GM18508 (cell line): ENCODE data around the gene KDM2A.

Experiments
- ATAC-seq: cut with Tn5 transposase; IDR thresholded peaks from one replicate; pipeline ENCODE4 v1.9.1; 2021; ENCODE audit warnings: moderate number of reproducible peaks; ENCODE audit not compliant: insufficient read depth, unreplicated experiment

Gene KDM2A

DNA sequence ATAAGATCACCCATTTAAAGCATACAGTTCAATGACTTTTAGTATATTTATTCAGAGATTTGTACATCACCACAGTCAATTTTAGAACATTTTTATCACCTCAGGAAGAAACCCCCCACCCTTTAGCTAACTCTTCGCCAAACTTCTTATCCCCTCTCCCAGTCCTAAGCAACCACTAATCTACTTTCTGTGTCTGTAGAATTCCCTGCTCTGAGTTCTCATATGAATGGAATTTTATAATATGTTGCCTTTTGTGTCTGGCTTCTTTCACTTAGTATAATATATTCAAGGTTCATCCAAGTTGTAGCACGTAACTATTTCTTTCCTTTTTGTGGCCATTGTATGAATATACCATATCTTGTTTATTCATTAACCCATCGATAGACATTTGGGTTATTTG lies 173.6 kb downstream of the KDM2A start:
- ATAC-seq: no peak

DNA sequence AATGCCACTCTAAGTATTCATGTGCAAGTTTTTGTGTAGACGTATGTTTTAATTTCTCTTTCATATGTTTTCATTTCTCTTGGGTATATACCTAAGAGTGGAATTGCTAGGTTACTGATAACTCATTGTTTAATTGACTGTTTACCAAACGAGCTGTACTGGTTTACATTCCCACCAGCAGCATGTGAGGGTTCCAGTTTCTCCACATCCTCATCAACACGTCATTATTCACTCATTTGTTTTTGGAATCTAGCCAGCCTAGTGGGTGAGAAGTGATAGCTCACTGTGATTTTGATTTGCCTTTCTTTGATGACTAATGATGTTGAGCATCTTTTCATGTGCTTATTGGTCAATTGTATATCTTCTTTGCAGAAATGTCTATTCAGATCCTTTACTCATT lies 174.0 kb downstream of the KDM2A start:
- no peak for ATAC-seq

DNA sequence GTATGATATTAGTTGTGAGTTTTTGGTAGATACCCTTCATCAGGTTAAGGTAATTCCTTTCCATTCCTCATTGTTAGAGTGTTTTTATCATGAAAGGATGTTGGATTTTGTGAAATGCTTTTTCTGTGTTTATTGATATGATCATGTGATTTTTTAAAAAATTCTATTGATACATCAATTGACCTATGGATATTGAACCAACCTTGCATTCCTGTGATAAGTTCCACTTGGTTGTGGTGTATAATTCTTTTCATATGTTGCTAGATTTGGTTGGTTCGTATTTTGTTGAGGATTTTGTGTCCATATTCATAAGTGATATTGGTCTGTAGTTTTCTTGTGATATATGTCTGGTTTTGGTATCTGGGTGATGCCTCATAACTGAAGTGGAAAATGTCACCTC lies 176.8 kb downstream of the KDM2A start:
- no peak for ATAC-seq

DNA sequence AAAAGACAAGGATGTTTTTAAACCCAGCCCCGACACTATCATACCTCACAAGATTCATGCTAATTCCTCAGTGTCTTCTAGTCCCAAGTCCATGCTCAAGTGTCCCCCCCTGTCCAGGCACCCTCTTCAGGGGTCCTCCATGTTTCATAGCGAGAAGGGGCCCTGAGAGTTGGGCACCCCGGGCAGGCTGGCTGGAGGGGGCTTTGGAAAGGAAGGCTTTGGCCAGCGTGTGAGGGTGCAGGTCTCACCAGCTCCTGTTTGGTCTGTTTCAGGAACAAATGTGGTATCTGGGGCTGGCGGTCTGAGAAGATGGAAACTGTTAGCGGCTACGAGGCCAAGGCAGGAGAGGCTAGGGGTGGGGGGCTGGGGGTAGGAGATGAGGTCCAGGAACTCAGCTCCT lies 179.7 kb downstream of the KDM2A start:
- no peak for ATAC-seq

DNA sequence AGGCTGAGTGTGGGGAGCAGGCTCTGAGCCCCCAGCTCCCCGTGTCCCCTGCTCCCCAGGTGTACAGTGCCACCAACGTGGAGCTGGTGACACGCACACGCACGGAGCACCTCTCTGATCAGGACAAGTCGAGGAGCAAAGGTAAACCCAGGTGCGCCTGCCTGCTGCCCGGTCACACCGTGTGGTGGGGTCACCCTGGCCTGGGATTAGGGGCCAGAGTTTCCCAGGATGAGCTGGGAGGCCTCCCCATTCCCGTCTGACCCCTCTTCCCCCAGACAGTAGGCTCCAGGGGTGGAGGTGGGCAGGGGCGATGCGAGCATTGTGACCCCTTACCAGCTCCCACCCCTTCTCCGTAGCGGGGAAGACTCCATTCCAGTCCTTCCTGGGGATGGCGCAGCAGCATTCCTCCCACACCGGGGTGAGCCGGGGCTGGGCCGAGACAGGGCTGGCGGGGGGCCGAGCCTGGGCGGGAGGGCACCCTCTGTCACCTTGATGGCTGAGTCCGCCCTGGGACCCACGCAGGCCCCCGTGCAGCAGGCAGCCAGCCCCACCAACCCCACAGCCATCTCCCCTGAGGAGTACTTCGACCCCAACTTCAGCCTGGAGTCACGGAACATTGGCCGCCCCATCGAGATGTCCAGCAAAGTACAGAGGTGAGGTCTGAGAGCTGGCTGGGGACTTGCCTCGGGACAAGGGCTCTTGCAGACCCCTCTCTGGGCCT lies 180.6 kb downstream of the KDM2A start:
- no peak for ATAC-seq

DNA sequence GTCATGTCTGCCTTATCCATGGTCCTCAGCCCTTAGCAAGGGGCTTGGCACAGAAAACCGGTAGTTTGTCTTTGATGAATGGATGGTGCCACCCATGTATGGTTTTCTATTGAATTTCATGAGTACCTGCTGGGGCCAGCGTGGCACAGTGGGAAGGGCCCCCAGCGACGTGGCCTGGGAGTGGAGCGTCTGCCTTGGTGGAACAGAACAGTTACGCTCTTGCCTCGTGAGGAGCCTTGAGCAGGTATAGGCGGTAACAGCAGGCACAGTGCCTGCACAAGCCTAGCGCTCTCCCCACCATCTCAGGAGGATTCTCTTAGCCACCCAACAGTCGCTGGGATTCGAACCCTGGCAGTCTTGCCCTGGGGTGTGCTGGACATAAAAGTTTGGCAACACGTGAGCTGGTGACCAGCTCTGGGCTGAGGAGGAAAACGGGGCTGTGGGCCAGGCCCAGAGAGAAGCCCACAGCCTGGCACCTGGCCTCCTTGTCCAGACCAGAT lies 181.2 kb downstream of the KDM2A start:
- ATAC-seq: no peak

DNA sequence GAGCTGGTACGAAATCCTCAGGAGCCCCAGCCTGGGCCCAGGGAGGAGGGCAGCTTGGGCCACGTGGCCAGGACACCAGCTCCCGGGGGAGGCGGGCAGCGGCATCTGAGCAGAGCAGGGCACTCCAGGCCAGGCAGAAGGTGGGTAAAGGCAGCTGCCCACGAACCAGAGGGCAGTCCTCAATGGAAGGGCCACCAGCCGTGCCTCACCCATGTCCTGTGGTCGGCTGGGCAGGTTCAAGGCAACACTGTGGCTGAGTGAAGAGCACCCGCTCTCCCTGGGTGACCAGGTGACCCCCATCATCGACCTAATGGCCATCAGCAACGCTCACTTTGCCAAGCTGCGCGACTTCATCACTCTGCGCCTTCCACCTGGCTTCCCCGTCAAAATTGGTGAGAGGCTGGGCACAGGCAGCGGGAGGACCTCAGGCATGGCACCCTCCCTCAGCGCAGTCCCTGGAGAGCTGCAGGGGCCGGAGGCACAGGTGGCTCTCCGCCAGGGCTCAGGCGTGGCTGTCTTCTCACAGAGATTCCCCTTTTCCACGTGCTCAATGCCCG lies 181.8 kb downstream of the KDM2A start:
- ATAC-seq: no peak

DNA sequence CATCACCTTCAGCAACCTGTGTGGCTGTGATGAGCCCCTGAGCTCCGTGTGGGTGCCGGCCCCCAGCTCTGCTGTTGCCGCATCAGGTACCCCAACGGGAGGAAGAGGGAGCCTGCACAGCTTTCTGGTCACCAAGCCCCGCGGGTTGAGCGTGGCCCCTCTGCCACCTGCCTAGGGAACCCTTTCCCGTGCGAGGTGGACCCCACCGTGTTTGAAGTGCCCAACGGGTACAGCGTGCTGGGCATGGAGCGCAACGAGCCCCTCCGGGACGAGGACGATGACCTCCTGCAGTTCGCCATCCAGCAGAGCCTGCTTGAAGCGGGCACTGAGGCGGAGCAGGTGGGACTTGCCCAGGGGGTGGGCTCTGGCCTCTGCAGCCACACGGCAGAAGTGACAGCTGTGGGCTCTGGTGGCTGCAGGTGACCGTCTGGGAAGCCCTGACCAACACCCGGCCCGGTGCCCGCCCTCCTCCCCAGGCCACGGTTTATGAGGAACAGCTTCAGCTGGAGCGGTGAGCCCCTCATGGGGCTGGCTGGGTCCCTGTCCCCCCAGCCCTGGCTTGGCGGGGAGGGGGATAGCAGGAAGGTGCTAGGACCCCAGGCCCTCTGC lies 182.4 kb downstream of the KDM2A start:
- ATAC-seq: no peak

DNA sequence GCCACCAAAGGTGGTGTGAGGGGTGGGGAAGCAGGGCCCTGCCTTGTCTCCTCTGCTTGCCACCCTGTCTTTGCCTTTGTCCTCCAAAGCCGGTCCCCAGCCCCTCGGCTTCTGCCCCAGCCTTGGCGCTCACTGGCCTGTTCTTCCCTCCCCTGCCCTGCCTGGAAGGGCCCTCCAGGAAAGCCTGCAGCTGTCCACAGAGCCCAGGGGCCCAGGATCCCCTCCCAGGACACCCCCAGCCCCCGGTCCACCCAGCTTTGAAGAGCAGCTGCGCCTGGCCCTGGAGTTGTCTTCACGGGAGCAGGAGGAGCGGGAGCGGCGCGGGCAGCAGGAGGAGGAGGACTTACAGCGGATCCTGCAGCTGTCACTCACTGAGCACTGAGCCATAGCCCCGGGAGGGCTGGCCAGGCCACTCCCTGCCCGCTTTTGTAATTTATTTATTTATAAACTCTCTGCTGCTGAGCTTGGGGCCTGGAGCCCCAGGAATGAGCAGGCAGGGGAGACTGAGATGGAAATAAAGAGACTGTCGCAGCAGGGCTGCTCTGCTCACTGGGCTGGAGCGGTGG lies 183.0 kb downstream of the KDM2A start:
- no peak for ATAC-seq

DNA sequence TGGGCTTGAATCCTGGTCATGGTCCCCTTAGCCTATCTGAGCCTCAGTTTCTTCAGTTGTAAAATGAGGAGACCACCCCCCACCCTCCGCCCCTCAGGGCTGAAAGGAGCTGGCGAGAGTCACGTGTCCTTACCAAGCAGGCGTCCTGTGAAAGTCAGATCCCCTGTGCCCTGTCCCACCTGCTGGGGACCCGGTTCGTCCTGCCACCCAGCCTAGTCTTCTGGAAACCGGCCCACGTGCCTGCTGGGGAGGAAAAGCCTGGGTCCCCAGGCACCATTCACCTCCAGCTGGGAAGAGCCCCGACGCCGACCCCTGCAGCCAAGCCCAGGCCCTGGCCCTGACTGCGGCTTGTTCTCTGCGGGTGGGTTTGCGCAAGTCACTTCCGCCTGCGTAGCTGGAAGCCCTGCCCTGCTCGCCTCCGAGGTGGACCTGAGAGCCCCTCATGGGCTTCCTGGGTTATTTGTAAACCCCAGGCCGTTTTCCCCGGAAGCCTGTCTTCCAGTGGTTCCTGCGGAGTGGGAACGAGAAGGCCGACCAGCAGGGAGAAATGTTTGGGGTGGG lies 183.6 kb downstream of the KDM2A start:
- ATAC-seq: no peak

DNA sequence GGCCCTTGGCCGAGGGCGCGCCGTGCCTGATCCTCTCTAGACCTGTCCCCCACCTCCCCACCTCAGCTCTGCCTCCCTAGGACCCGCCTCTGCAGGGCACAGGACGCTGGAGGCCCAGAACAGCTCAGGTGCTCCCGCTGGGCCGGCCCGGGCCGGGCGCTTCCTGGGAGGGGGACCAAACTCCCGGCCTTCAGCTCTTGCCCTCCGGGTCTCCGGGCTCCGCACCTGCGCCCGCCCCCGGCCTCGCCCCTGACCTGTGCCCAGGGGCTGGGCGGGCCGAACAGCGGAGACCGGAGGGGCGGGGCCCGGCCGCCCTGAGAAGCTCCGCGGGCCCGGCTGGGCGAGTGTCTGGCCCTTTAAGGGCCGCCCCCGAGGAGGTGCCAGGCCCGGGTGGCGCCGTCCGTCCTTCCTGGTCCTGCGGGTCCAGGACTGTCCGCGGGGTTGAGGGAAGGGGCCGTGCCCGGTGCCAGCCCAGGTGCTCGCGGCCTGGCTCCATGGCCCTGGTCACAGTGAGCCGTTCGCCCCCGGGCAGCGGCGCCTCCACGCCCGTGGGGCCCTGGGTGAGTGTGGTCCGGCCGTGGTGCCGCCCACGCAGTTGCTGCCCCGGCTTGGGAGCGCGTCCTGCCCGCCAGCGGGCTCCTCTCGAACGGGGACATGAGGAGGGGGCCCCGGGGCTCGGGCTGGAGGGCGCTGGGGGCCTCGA lies 184.2 kb downstream of the KDM2A start, which contains the start of gene SSH3:
Gene SSH3, plus strand, starts transcription at position 399 of the 703 bp plus-strand sequence. Its CDS starts 96 bp downstream, at position 495.
- ATAC-seq: no peak

DNA sequence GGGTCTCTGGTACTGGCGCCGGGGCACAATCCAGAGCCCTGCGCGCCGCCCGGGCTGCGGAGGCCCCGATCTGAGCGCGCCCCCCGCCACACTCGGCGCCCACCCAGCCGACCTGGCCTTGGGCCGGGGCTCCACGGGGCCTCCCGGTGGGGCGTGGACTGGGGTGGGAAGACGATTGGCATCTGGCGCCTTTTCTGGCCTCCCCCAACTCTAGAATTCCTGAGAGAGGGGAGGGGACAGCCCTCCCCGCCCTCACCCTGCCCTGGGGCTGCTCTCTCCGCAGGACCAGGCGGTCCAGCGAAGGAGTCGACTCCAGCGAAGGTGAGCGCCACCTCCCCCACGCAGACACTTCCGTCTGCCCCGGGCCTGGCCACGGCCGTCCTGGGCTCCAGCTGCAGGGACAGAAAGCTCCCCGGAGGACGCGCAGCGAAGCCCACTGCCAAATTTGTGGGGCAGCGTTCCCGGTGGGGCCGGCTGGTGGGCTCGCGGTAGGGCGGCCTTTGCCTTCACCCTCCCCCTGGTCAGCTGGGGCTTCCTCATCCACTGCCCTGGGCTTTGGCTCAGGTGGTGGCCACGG lies 184.9 kb downstream of the KDM2A start:
- no peak for ATAC-seq

DNA sequence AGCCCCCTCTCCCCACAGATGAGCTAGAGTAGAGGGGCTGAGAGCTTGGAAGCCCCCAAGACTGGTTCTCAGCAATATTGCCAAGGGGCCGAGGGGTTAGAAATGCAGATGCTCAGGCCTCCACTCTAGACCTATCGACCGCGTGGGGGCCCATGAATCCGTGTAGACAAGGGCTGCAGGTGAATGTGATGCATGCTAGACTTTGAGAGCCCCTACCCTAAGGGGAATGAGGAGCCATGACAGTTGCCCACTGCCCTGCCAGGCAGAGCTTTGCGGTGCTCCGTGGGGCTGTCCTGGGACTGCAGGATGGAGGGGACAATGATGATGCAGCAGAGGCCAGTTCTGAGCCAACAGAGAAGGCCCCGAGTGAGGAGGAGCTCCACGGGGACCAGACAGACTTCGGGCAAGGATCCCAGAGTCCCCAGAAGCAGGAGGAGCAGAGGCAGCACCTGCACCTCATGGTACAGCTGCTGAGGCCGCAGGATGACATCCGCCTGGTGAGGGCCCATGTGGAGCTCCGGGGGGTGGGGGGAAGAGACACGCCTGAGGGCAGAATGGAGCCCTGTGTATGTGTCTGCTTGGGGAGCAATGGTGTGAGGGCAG lies 185.5 kb downstream of the KDM2A start:
- ATAC-seq: no peak

DNA sequence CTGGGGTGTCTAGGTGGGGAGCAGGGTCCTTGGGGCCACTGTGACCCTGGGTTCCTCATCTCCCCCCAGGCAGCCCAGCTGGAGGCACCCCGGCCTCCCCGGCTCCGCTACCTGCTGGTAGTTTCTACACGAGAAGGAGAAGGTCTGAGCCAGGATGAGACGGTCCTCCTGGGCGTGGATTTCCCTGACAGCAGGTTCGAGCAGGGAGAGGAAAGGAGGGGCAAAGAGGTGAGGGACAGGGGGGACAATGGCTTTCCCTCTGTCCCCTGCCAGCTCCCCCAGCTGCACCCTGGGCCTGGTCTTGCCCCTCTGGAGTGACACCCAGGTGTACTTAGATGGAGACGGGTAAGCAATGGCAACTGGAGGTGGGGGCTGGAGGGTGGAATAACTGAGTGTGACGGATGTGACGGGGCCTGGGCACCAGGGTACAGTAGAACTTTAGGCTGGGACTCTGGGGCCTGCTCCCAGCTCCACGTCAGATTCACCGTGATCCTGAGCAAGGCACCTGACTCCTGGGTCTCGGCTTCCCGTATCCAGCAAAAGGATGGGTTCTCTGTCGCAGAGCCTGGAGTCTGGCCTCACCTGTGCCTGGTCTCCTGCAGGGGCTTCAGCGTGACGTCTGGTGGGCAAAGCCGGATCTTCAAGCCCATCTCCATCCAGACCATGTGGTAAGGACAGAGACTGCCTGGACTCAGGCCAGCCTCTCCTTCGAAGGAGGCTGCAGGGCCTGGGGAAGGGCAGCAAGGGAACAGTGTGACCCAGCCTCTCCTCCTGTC lies 187.9 kb downstream of the KDM2A start:
- ATAC-seq: no peak

DNA sequence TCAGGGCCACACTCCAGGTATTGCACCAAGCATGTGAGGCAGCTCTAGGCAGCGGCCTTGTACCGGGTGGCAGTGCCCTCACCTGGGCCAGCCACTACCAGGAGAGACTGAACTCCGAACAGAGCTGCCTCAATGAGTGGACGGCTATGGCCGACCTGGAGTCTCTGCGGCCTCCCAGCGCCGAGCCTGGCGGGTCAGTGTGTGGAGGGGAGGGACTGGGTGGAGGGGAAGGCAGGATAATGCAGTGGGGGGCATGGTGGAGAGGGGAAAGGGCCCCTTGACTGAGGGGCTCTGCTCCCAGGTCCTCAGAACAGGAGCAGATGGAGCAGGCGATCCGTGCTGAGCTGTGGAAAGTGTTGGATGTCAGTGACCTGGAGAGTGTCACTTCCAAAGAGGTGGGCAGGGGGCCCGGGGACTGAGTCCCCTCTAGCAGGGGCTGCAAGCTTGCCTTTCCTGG lies 188.5 kb downstream of the KDM2A start:
- no peak for ATAC-seq
